ENCODE results near the gene MSLN.
A peak's percentile ranks its signal among the peaks of the same experiment; 100 is the strongest.

The MSLN gene

DNA sequence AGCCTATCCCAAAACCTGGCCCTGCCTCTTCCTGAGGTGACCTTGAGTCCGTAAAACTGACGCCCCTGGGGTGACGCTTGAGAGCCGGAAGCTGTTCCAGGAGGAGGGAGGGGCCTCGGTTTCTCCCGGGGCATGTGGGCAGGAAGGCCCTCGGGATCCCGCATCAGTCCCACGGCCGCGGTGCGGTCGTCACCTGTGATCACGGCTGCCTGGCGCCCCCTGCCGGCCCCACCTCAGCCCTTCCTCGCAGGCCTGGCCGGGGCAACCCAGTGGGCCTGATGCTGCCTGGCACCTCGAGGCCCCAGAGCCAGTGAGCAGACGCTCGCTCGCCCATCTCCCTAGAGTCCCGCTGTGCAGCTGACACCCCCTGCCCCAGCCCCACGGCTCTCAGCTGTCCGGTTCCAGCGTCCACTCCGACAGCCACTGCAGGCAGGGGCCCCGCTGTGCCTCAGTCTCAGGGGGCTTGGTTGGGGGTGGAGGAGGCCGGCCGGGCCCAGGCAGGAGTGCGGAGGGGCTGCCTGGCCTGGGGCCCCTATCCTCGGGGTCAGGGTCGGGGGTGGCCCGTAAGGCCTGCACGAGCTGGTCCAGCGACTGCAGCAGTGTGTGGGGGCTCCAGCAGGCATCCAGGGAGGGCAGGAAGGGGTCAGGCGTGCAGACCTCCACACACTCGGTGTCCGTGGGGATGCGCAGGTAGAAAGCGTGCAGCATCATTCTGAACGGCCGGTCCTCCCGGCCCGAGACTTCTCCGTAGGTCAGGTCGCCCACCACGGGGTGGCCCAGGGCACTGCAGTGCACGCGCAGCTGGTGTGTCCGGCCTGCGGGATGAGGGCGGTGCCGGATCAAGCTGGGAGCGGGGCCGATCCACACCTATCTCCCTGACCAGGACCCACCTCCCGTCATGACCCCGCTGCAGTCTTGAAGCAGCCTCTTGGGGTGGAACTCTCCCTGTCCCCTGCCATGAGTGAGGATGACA lies 25.3 kb downstream of the MSLN start:
- H3K9me3 ChIP-seq, result no peaks in the 10 kb centered on the region
- H3K4me3 ChIP-seq, result no peak overlapping the region
- H3K36me3 ChIP-seq (replicated peaks), result peaks cover 48% of the 10 kb centered on the region
- in situ Hi-C loops (cut with MboI; ENCODE audit: low sequenced_read_pairs), result loop anchor here (5.0 kb wide), 1 partner anchor 54 kb away; no protein-coding TSS in a partner anchor
- H3K4me1 ChIP-seq, result no peaks in the 10 kb centered on the region
- DNase-seq (ENCODE audit: low spot score in 2 of 2), result peak; percentile 26 to 91
- H3K27me3 ChIP-seq (ENCODE audit: low read depth), result peaks cover 20% of the 10 kb centered on the region

DNA sequence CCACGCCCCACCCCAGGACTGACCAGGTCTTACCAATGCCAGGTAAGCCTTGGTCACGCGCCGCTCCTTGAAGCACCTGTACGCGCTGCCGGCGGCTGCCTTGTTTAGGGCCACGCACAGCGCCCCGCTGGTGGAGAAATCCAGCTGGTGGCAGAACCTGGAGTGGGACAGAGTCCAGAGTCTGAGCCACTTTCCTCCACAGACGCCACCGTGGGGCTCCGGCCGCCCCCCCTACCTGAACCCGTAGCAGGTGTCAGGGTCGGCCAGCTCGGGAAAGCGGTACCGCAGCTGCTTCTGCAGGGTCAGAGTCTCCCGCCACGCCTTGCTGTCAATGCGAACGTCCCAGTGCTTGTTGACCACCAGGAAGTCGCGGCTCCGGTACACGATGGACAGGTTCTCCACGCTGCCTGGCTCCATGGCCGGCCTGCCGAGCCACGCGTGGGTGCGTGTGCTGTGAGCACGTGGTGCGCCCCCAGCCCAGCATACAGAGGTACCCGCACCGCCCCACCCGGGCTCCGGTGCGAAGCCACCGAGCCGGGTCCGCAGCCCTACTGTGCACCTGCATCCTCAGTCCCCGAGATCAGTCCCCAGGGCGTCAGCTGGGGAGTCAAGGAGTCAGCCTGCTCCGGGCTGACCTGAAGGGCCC lies 26.9 kb downstream of the MSLN start:
- DNase-seq (ENCODE audit: low spot score in 2 of 2), result peak in 1 of 2 experiments; percentile 29
- no peaks in the 10 kb centered on the region for H3K9me3 ChIP-seq
- H3K4me1 ChIP-seq, result no peaks in the 10 kb centered on the region
- H3K36me3 ChIP-seq (replicated peaks), result peaks cover 64% of the 10 kb centered on the region
- H3K4me3 ChIP-seq, result peak overlapping the region; percentile 86
- in situ Hi-C loops (cut with MboI; ENCODE audit: low sequenced_read_pairs), result loop anchor here (5.0 kb wide), 1 partner anchor 55 kb away; no protein-coding TSS in a partner anchor
- H3K27me3 ChIP-seq (ENCODE audit: low read depth), result peaks cover 8% of the 10 kb centered on the region

DNA sequence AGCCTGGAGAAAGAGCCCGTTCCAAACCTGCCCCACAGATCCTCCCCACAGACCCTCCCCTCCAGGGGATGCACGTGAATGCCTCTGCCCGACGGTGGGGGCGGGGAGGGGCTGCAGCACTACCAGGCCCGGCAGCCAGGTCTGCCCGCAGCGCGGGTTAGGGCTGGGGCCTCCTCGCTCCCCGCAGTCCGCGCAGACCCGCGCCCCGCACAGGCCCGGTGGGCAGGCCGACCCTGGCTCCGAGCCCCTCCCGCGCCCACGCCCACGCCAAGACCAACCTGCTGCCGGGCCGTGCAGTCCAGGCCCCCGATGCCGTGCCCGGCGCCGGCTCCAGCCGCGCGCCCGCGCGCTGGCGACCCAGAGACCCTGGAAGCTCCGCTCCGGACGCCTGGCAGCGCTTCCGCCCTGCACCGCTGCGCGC lies 27.5 kb downstream of the MSLN start, which contains the start of gene RPUSD1:
Gene RPUSD1, minus strand, starts transcription at position 404 of the 421 bp plus-strand sequence. CDS start 644 bp downstream, outside the sequence.
- no peak for DNase-seq (ENCODE audit: low spot score in 2 of 2)
- H3K36me3 ChIP-seq (replicated peaks), result peaks cover 70% of the 10 kb centered on the region
- peak within 1 kb of the TSS; percentile 95 for H3K4me3 ChIP-seq
- H3K27me3 ChIP-seq (ENCODE audit: low read depth), result peaks cover 2% of the 10 kb centered on the region
- H3K9me3 ChIP-seq, result no peaks in the 10 kb centered on the region
- no peaks in the 10 kb centered on the region for H3K4me1 ChIP-seq
- in situ Hi-C loops (cut with MboI; ENCODE audit: low sequenced_read_pairs), result loop anchor here (5.0 kb wide), 1 partner anchor 56 kb away; no protein-coding TSS in a partner anchor

DNA sequence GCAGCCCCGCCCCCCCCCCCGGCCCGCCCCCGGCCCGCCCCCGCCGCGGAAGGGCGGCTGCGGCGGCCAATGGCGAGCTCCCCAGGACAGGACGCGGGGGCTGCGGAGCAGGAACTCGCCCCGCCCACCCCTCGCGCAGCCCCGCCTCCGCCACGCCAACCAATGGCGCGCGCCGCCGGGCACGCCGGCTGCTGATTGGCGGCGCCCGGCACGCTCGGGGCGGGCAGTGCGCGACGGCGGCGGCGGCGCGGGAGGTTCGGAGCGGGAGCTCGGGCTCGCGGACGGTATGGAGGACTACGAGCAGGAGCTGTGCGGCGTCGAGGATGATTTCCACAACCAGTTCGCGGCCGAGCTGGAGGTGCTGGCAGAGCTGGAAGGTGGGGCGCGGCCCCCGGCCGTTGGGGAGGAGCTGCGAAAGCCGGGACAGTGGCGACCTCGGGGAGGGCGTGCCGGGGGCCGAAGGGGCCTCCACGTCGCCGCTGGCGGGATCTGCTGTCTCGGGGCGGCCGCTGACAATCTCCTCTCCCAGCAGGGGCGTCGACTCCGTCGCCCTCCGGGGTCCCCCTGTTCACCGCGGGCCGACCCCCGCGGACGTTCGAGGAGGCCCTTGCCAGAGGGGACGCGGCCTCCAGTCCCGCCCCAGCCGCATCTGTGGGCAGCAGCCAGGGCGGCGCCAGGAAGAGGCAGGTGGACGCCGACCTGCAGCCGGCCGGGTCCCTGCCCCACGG lies 28.0 kb downstream of the MSLN start, which contains the start of gene CHTF18:
Gene CHTF18, plus strand, starts transcription at position 222 of the 728 bp plus-strand sequence. Its CDS starts 65 bp downstream, at position 287.
- H3K4me3 ChIP-seq, result peak within 1 kb of the TSS; percentile 95
- in situ Hi-C loops (cut with MboI; ENCODE audit: low sequenced_read_pairs), result loop anchor here (5.0 kb wide), 1 partner anchor 56 kb away; no protein-coding TSS in a partner anchor
- no peaks in the 10 kb centered on the region for H3K4me1 ChIP-seq
- H3K36me3 ChIP-seq (replicated peaks), result peaks cover 76% of the 10 kb centered on the region
- no peaks in the 10 kb centered on the region for H3K9me3 ChIP-seq
- peak; percentile 80 to 94 for DNase-seq (ENCODE audit: low spot score in 2 of 2)
- no peaks in the 10 kb centered on the region for H3K27me3 ChIP-seq (ENCODE audit: low read depth)

DNA sequence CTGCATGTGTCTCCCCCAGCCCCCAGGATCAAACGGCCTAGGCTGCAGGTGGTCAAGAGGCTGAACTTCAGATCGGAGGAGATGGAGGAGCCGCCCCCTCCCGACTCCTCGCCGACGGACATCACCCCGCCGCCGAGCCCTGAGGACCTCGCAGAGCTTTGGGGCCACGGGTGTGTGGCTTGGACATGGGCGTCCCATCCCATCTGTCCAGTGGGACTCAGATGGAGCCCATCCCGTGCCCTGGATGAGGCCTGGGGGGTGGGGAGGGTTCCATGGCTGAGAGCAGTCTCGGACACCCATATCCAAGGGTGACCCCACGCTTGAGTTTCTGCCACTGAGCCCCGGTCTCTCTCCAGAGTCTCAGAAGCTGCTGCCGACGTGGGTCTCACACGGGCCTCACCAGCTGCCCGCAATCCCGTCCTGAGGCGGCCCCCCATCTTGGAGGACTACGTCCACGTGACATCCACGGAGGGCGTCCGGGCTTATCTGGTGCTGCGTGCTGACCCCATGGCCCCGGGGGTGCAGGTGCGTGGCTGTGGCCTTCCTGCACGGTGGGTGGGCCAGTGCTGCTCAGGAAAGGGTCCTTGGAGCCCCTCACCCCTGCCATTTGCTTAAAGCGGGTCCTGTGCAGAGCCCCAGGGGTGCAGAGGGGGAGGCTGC lies 28.8 kb downstream of the MSLN start:
- in situ Hi-C loops (cut with MboI; ENCODE audit: low sequenced_read_pairs), result loop anchor here (5.0 kb wide), 1 partner anchor 57 kb away; no protein-coding TSS in a partner anchor
- peak overlapping the region; percentile 95 for H3K4me3 ChIP-seq
- H3K9me3 ChIP-seq, result no peaks in the 10 kb centered on the region
- no peaks in the 10 kb centered on the region for H3K4me1 ChIP-seq
- no peaks in the 10 kb centered on the region for H3K27me3 ChIP-seq (ENCODE audit: low read depth)
- DNase-seq (ENCODE audit: low spot score in 2 of 2), result no peak
- peaks cover 81% of the 10 kb centered on the region for H3K36me3 ChIP-seq (replicated peaks)

DNA sequence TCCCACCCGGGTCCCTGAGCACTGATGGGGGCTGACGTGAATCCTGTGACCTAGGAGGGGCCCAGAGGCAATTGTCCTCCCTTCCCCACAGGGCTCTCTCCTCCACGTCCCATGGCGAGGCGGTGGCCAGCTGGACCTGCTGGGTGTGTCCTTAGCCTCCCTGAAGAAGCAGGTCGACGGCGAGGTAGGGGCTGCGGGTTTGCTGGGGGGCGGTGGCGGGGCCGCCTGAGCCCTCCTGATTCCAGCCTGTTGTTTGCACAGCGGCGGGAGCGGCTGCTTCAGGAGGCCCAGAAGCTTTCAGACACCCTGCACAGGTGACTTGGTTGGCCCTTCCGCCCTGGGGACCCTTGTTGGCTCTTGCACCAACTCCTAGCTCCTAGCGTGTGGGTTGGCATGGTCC lies 29.6 kb downstream of the MSLN start:
- DNase-seq (ENCODE audit: low spot score in 2 of 2), result no peak
- Histone ChIP-seq H3K27me3 (ENCODE audit: low read depth) (no peaks in the 10 kb centered on the region), H3K4me1 (no peaks in the 10 kb centered on the region), H3K36me3 (replicated peaks) (peaks cover 83% of the 10 kb centered on the region), H3K4me3 (no peak overlapping the region), H3K9me3 (no peaks in the 10 kb centered on the region)
- in situ Hi-C loops (cut with MboI; ENCODE audit: low sequenced_read_pairs), result no loop called here

DNA sequence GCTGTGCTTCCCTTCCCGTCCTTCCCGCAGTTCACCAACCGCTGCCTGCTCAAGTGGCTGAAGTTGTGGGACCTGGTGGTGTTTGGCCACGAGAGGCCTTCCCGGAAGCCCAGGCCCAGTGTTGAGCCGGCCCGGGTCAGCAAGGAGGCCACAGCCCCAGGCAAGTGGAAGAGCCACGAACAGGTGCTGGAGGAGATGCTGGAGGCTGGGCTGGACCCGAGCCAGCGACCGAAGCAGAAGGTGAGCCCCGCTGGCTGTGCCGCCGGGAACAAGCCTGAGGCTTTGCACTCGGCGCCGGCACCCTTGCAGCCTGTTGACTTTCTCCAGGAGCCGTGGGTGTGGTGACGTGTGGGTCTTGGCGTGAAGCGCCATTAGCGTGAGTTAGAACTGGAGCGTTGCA lies 30.6 kb downstream of the MSLN start:
- Histone ChIP-seq H3K4me3 (no peak overlapping the region), H3K27me3 (ENCODE audit: low read depth) (no peaks in the 10 kb centered on the region), H3K4me1 (no peaks in the 10 kb centered on the region), H3K9me3 (no peaks in the 10 kb centered on the region), H3K36me3 (replicated peaks) (peaks cover 78% of the 10 kb centered on the region)
- no peak for DNase-seq (ENCODE audit: low spot score in 2 of 2)
- in situ Hi-C loops (cut with MboI; ENCODE audit: low sequenced_read_pairs), result no loop called here

DNA sequence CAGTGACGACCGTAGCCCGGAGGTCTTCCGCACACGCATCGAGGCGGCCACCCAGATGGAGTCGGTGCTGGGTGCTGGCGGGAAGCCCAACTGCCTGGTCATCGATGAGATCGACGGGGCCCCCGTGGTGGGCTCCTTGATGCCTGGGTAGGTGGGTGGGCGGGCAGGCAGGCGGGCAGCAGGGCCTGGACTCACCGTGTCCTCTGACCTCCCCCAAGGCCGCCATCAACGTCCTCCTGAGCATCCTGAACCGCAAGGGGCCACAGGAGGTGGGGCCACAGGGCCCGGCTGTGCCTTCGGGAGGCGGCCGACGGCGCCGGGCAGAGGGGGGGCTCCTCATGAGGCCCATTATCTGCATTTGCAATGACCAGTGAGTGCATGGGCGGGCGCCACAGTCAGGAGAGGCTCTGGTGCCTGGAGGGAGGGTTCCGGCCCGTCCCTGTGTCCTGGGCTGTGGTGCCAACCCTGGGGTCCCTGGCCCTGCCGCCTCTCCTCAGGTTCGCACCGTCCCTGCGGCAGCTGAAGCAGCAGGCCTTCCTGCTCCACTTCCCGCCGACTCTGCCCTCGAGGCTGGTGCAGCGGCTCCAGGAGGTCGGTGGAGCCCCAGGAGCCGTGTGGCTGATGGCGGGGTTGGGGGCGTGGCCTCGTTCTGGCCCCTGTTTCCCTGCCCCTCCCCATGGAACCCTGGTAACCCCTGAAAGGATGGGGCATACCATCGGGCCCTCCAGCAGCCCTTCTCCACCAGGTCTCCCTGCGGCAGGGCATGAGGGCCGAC lies 31.9 kb downstream of the MSLN start:
- DNase-seq (ENCODE audit: low spot score in 2 of 2), result no peak
- Histone ChIP-seq H3K4me3 (no peak overlapping the region), H3K36me3 (replicated peaks) (peaks cover 79% of the 10 kb centered on the region), H3K4me1 (no peaks in the 10 kb centered on the region), H3K27me3 (ENCODE audit: low read depth) (no peaks in the 10 kb centered on the region), H3K9me3 (no peaks in the 10 kb centered on the region)
- in situ Hi-C loops (cut with MboI; ENCODE audit: low sequenced_read_pairs), result no loop called here

DNA sequence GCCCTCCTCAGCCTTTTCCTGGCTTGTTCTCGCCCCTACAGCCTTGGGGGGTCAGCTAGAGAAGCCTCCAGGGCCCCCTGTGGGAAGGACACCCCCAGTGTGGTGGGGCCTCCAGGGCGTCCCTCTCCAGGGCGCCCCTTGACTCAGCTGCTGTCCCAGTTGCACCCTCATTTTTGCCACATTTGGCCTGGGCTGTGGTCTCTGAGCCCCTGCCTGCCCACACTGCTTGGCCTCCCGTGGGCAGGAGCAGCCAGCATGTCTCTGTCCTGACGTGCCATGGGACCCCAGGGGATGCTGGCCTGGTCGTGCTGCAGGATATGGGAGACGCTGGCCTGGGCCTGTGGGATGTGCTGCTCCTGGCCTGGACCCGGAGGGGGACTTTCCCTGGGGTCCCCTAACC lies 32.9 kb downstream of the MSLN start:
- Histone ChIP-seq H3K4me3 (no peak overlapping the region), H3K9me3 (no peaks in the 10 kb centered on the region), H3K36me3 (replicated peaks) (peaks cover 77% of the 10 kb centered on the region), H3K27me3 (ENCODE audit: low read depth) (no peaks in the 10 kb centered on the region), H3K4me1 (no peaks in the 10 kb centered on the region)
- no peak for DNase-seq (ENCODE audit: low spot score in 2 of 2)
- in situ Hi-C loops (cut with MboI; ENCODE audit: low sequenced_read_pairs), result no loop called here

DNA sequence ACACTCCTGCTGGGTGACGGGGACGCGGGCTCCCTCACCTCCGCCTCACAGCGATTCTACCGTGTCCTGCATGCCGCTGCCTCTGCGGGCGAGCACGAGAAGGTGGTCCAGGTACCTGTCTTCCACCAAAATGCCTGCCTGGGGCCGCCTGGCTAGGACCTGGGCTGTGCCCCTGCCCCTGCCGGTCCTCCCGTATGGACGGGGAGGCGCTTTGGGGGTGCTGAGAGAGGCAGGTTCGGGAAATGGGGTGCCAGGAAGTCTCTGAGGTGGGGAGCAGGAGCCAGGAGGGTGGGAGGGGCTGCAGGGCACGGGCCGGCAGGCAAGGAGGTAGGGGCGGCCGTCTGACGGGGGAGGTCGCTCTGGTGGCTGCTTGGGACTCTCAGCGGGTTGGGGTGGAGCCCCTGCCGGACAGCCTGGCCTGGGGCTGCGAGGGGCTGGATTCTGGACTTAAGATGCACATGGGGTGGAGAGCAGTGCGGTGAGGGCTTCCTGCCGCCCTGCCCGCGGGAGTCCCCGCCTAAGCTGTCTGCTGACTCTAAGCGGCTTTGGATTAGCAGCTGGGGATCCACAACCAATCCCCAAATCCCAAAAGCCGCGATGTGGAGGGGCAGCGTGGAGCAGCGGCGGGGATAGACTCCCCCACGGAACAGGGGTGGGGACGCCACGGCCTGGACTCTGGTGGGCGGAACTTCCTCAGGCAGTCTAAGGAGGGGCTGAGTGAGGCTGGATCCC lies 33.7 kb downstream of the MSLN start:
- no peaks in the 10 kb centered on the region for H3K27me3 ChIP-seq (ENCODE audit: low read depth)
- DNase-seq (ENCODE audit: low spot score in 2 of 2), result no peak
- in situ Hi-C loops (cut with MboI; ENCODE audit: low sequenced_read_pairs), result no loop called here
- no peaks in the 10 kb centered on the region for H3K4me1 ChIP-seq
- no peak overlapping the region for H3K4me3 ChIP-seq
- H3K9me3 ChIP-seq, result no peaks in the 10 kb centered on the region
- H3K36me3 ChIP-seq (replicated peaks), result peaks cover 72% of the 10 kb centered on the region

DNA sequence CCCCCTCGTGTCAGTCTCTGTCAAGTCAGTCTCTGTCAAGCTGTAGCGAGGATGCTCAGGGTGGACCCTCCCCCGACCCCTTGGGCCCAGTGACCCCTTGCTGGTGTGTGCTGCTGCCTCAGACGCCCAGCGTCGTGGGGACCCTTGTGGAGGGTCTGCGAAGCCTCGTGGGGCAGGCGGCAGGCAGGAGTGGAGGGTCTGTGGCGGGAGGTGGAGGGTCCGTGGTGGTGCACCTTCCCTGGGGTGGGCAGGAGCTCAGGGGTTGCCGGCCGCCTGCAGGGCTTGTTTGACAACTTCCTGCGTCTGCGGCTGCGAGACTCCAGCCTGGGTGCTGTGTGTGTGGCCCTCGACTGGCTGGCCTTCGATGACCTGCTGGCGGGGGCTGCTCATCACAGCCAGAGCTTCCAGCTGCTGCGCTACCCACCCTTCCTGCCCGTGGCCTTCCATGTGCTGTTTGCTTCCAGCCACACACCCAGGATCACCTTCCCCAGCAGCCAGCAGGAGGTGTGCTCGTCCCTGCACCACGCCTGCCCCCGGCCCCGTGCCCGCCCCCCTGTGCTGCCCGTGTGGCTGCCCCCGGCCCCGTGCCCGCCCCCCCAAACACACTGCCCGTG lies 34.4 kb downstream of the MSLN start:
- in situ Hi-C loops (cut with MboI; ENCODE audit: low sequenced_read_pairs), result no loop called here
- no peak for DNase-seq (ENCODE audit: low spot score in 2 of 2)
- Histone ChIP-seq H3K4me3 (no peak overlapping the region), H3K36me3 (replicated peaks) (peaks cover 65% of the 10 kb centered on the region), H3K4me1 (no peaks in the 10 kb centered on the region), H3K27me3 (ENCODE audit: low read depth) (no peaks in the 10 kb centered on the region; the same call in 1 of the 2 replicates), H3K9me3 (no peaks in the 10 kb centered on the region)
